ENCODE data around the gene CAV3. TPM values are rescaled to one million over a fixed set of nuclear protein-coding genes. Genes with fewer than 3 reads are reported as not detected.

The CAV3 gene
- total and polyA plus RNA-seq, 10 of the 15 experiments (the other 5 are each of a cell fraction or from before 2014, with no cell fraction given): not detected

- Histone ChIP-seq H3K9me3 (replicated peaks; ENCODE audit: control insufficient read depth, insufficient read depth, low read length) (no peaks in the 10 kb centered on the region; the same call in 2 of the 3 replicates), H3K4me2 (ENCODE audit: control insufficient read depth, insufficient read depth) (no peak overlapping the region), H3K4me3 (no peak overlapping the region), H3K79me2 (ENCODE audit: control insufficient read depth, insufficient read depth, low read length) (no peaks in the 10 kb centered on the region), H3K9ac (ENCODE audit: control insufficient read depth, insufficient read depth, low read length) (no peak overlapping the region), H3K27ac (ENCODE audit: control insufficient read depth, insufficient read depth) (no peak overlapping the region), H3K4me1 (ENCODE audit: control insufficient read depth, insufficient read depth, low read length) (no peaks in the 10 kb centered on the region), H3K27me3 (replicated peaks in 1 of 2; ENCODE audit: control insufficient read depth in 2 of 2, insufficient read depth in 2 of 2, low read length in 1 of 2) (peaks cover 0 to 3% of the 10 kb centered on the region in 2 experiments; a peak in 1 of 4 replicates), H4K20me1 (ENCODE audit: control insufficient read depth, insufficient read depth) (no peaks in the 10 kb centered on the region), H3K36me3 (ENCODE audit: control insufficient read depth in 2 of 2, insufficient read depth in 2 of 2, low read length in 1 of 2) (no peaks in the 10 kb centered on the region), H2AFZ (ENCODE audit: control insufficient read depth, low read depth, low read length) (no peak overlapping the region)
- ChIA-PET SMC1A (ENCODE audit: uncharacterized antibody, unreplicated experiment) (interaction anchor here (1.2 kb wide), 1 partner anchor 16 kb away, joined by 4 read pairs; no protein-coding TSS in a partner anchor), RAD21 (ENCODE audit: unreplicated experiment) (no interaction called here), CTCF (interaction anchor here (0.7 to 2.3 kb wide), 3 partner anchors 9 to 50 kb away, joined by 3 to 9 read pairs (median 7); no protein-coding TSS in a partner anchor), POLR2A (no interaction called here)
- DNase-seq (ENCODE audit: low read depth, low spot score): no peak
- in situ Hi-C loops (cut with MboI): no loop called here
- TF ChIP-seq TBL1XR1 (IDR thresholded peaks at IDR 0.05; ENCODE audit: low read depth, low read length): no peak
- TF ChIP-seq NFXL1 (IDR thresholded peaks at IDR 0.05; ENCODE audit: borderline replicate concordance): no peak
- no peak for TF ChIP-seq SIX5 (IDR thresholded peaks at IDR 0.05; ENCODE audit: low read depth, low read length, severe bottlenecking)
- no peak for TF ChIP-seq ATF3 (IDR thresholded peaks at IDR 0.05; ENCODE audit: borderline replicate concordance, extremely low read depth, low read depth, low read length)
- TF ChIP-seq DPF2 (IDR thresholded peaks at IDR 0.05): no peak
- intact Hi-C loops (cut with micrococcal nuclease; ENCODE audit: unreplicated experiment): no loop called here
- FAIRE-seq: no peak
- no peak for ATAC-seq
- 51% methylated on average over 2 of the region's 2 CpGs for WGBS (ENCODE audit: insufficient coverage, insufficient replicate concordance, low lambda C conversion rate, missing lambda C conversion rate)
- no TSS peak for BruUV-seq (replicated peaks)
Observed at GRCh38 chr3:8712908-8713255, 20.7 kb upstream of the CAV3 start.

GRCh38 chr3:8713901-8714759 is 19.5 kb upstream of the CAV3 start:
- Histone ChIP-seq H4K20me1 (ENCODE audit: control insufficient read depth, insufficient read depth) (no peaks in the 10 kb centered on the region), H3K27me3 (replicated peaks in 1 of 2; ENCODE audit: control insufficient read depth in 2 of 2, insufficient read depth in 2 of 2, low read length in 1 of 2) (peaks cover 0 to 3% of the 10 kb centered on the region in 2 experiments; a peak in 1 of 4 replicates), H3K79me2 (ENCODE audit: control insufficient read depth, insufficient read depth, low read length) (no peaks in the 10 kb centered on the region), H3K4me2 (ENCODE audit: control insufficient read depth, insufficient read depth) (no peak overlapping the region), H3K4me1 (ENCODE audit: control insufficient read depth, insufficient read depth, low read length) (no peaks in the 10 kb centered on the region), H3K9me3 (replicated peaks; ENCODE audit: control insufficient read depth, insufficient read depth, low read length) (no peaks in the 10 kb centered on the region; the same call in 2 of the 3 replicates), H3K9ac (ENCODE audit: control insufficient read depth, insufficient read depth, low read length) (no peak overlapping the region), H3K27ac (ENCODE audit: control insufficient read depth, insufficient read depth) (no peak overlapping the region), H3K4me3 (no peak overlapping the region), H2AFZ (ENCODE audit: control insufficient read depth, low read depth, low read length) (no peak overlapping the region), H3K36me3 (ENCODE audit: control insufficient read depth in 2 of 2, insufficient read depth in 2 of 2, low read length in 1 of 2) (no peaks in the 10 kb centered on the region)
- ATAC-seq (peak; percentile 75), FAIRE-seq (no peak), DNase-seq (ENCODE audit: low read depth, low spot score) (no peak)
- 46% methylated on average over 12 of the region's 14 CpGs for WGBS (ENCODE audit: insufficient coverage, insufficient replicate concordance, low lambda C conversion rate, missing lambda C conversion rate)
- ChIA-PET CTCF (interaction anchor here (0.7 to 2.3 kb wide), 4 partner anchors 10 to 55 kb away, joined by 3 to 9 read pairs (median 6); partner anchors contain the start of gene OXTR), SMC1A (ENCODE audit: uncharacterized antibody, unreplicated experiment) (interaction anchor here (0.8 kb wide), 1 partner anchor 50 kb away, joined by 3 read pairs; no protein-coding TSS in a partner anchor), POLR2A (no interaction called here), RAD21 (ENCODE audit: unreplicated experiment) (no interaction called here)
- in situ Hi-C loops (cut with MboI) (no loop called here), intact Hi-C loops (cut with micrococcal nuclease; ENCODE audit: unreplicated experiment) (no loop called here)
- no TSS peak for BruUV-seq (replicated peaks)
- TF ChIP-seq NKRF (conservative IDR thresholded peaks at IDR 0.05) (no peak), RAD51 (IDR thresholded peaks at IDR 0.05) (no peak), TCF3 (IDR thresholded peaks at IDR 0.05; ENCODE audit: borderline replicate concordance, insufficient read depth, low read depth, low read length) (no peak), MEF2A (IDR thresholded peaks at IDR 0.05; ENCODE audit: insufficient read depth, low read depth, low read length) (no peak), CTCF (IDR thresholded peaks at IDR 0.05 in 2 of 3, conservative IDR thresholded peaks at IDR 0.05 in 1 of 3; ENCODE audit: control insufficient read depth in 2 of 3, extremely low read depth in 1 of 3, insufficient read depth in 1 of 3, low read depth in 3 of 3, low read length in 3 of 3) (peak; percentile 34 to 54 (median 43))
